GM23338 (cell line): ENCODE results near the gene SNAPC2. TPM values are rescaled to one million over a fixed set of nuclear protein-coding genes. Genes with fewer than 3 reads are reported as not detected.
A peak's percentile ranks its signal among the peaks of the same experiment; 100 is the strongest.

ENCODE experiments used
- ATAC-seq: fragments of 200-7000 bp; cut with Tn5 transposase; 3 replicates; pipeline ENCODE4 v1.9.1; 2020
- DNase-seq: peaks from one replicate; pipeline ENCODE4 v3.0.0-alpha.2; 2015; ENCODE audit warnings: low spot score
- H2AFZ ChIP-seq: fragments of 200-600 bp; sonication (generic); 2 replicates; pipeline ENCODE4 v1.8.0; 2016; ENCODE audit warnings: antibody characterized with exemption, mild to moderate bottlenecking, moderate library complexity
- H3F3A ChIP-seq: fragments of 200-600 bp; sonication (generic); replicated peaks from 2 replicates; pipeline ENCODE4 v1.8.0; 2017; ENCODE audit warnings: antibody characterized with exemption, mixed run types, low read depth
- H3K27ac ChIP-seq: fragments of 200-600 bp; sonication (generic); 2 replicates; pipeline ENCODE4 v1.6.1; 2016; ENCODE audit warnings: low read depth
- H3K27me3 ChIP-seq: fragments of 200-600 bp; sonication (generic); 2 replicates; pipeline ENCODE4 v1.8.0; 2016; ENCODE audit warnings: mild to moderate bottlenecking, mixed run types, moderate library complexity; ENCODE audit not compliant: insufficient read depth
- H3K36me3 ChIP-seq: fragments of 200-600 bp; sonication (generic); 2 replicates; pipeline ENCODE4 v1.8.0; 2016; ENCODE audit warnings: mild to moderate bottlenecking; ENCODE audit not compliant: insufficient read depth
- H3K4me1 ChIP-seq: fragments of 200-600 bp; sonication (generic); 2 replicates; pipeline ENCODE4 v1.8.0; 2016; ENCODE audit warnings: mild to moderate bottlenecking, moderate library complexity; ENCODE audit not compliant: insufficient read depth
- H3K4me2 ChIP-seq: fragments of 200-600 bp; sonication (generic); 2 replicates; pipeline ENCODE4 v1.7.1; 2017; ENCODE audit warnings: mixed run types
- H3K4me3 ChIP-seq: fragments of 200-600 bp; sonication (generic); 2 replicates; pipeline ENCODE4 v1.6.1; 2016; ENCODE audit warnings: mixed run types
- H3K79me2 ChIP-seq: fragments of 200-600 bp; sonication (generic); replicated peaks from 2 replicates; pipeline ENCODE4 v1.8.0; 2017; ENCODE audit warnings: mild to moderate bottlenecking; ENCODE audit not compliant: insufficient read depth
- H3K9me2 ChIP-seq: fragments of 200-600 bp; sonication (generic); 2 replicates; pipeline ENCODE4 v1.8.0; 2017; ENCODE audit not compliant: insufficient read depth
- H4K20me1 ChIP-seq: fragments of 200-600 bp; sonication (generic); replicated peaks from 2 replicates; pipeline ENCODE4 v1.8.0; 2017; ENCODE audit warnings: mild to moderate bottlenecking; ENCODE audit not compliant: insufficient read depth
- H3K27ac Mint-ChIP-seq: 2 replicates; pipeline ENCODE4 v1.8.0; 2020; ENCODE audit warnings: inconsistent platforms, mild to moderate bottlenecking, moderate library complexity, mixed read lengths
- H3K27me3 Mint-ChIP-seq: 3 replicates; pipeline ENCODE4 v1.8.0; 2022; ENCODE audit warnings: low read depth, mild to moderate bottlenecking, moderate library complexity, mixed read lengths, inconsistent platforms; ENCODE audit not compliant: insufficient read depth, poor library complexity
- H3K36me3 Mint-ChIP-seq: 3 replicates; pipeline ENCODE4 v1.8.0; 2021; ENCODE audit warnings: low read depth, mild to moderate bottlenecking, inconsistent platforms, moderate library complexity, mixed read lengths
- H3K4me1 Mint-ChIP-seq: 3 replicates; pipeline ENCODE4 v1.8.0; 2020; ENCODE audit warnings: mild to moderate bottlenecking, inconsistent platforms, mixed read lengths
- H3K4me3 Mint-ChIP-seq: 3 replicates; pipeline ENCODE4 v1.8.0; 2021; ENCODE audit warnings: moderate library complexity, mild to moderate bottlenecking, inconsistent platforms, mixed read lengths
- H3K9me3 Mint-ChIP-seq: 3 replicates; pipeline ENCODE4 v1.8.0; 2020; ENCODE audit warnings: moderate library complexity, mild to moderate bottlenecking, inconsistent platforms, mixed read lengths
- CTCF ChIP-seq, 2 experiments: fragments of 200-600 bp in 1 of 2; sonication (generic) in 1 of 2; conservative IDR thresholded peaks; 2 replicates each; pipeline versions ENCODE4 v1.5.1 to v1.6.1; 2016 to 2017; ENCODE audit warnings: antibody characterized with exemption in 2 of 2, low read depth in 2 of 2, mild to moderate bottlenecking in 2 of 2, moderate library complexity in 1 of 2
- ETS1 ChIP-seq: IDR thresholded peaks from 2 replicates; pipeline ENCODE4 v1.6.1; 2016; ENCODE audit warnings: antibody characterized with exemption
- EZH2 ChIP-seq: fragments of 200-600 bp; sonication (generic); IDR thresholded peaks from one replicate; pipeline ENCODE4 v1.8.0; 2017; ENCODE audit warnings: antibody characterized with exemption, mild to moderate bottlenecking, low read depth; ENCODE audit not compliant: unreplicated experiment
- NANOG ChIP-seq: IDR thresholded peaks from 2 replicates; pipeline ENCODE4 v1.6.1; 2016; ENCODE audit warnings: antibody characterized with exemption, borderline replicate concordance
- POLR2AphosphoS5 ChIP-seq: IDR thresholded peaks from 2 replicates; pipeline ENCODE4 v1.6.1; 2016; ENCODE audit warnings: antibody characterized with exemption, low read depth
- ZNF114 ChIP-seq: fragments of 250-450 bp; sonication (Bioruptor Pico); IDR thresholded peaks from 2 replicates; pipeline ENCODE4 v1.5.0; 2020; ENCODE audit warnings: mild to moderate bottlenecking, moderate library complexity
- ZNF331 ChIP-seq: fragments of 250-450 bp; sonication (Bioruptor Pico); IDR thresholded peaks from 2 replicates; pipeline ENCODE4 v1.5.0; 2020; ENCODE audit warnings: low read depth, mild to moderate bottlenecking, moderate library complexity
- polyA plus RNA-seq: library from polyadenylated mRNA; unstranded; fragments of >200 nt; fragmentation: Nextera tagmentation; extraction: Ambion mirVana; gene quantifications from 2 replicates; pipeline ENCODE4 v1.2.1, GENCODE V29; 2016
- total RNA-seq: library from RNA; depleted of rRNA; stranded (reverse); fragments of >200 nt; shearing (Covaris generic); gene quantifications from 2 replicates; pipeline ENCODE4 v1.2.3, GENCODE V29; 2014
- TF ChIP-seq, protein P1 (sequence below): IDR thresholded peaks from one replicate; pipeline ENCODE4 v1.6.1; 2018; ENCODE audit warnings: antibody characterized with exemption; ENCODE audit not compliant: unreplicated experiment

Gene SNAPC2
- total and polyA plus RNA-seq, 2 experiments from 2014 or later: 17.1 to 25.1 TPM

DNA sequence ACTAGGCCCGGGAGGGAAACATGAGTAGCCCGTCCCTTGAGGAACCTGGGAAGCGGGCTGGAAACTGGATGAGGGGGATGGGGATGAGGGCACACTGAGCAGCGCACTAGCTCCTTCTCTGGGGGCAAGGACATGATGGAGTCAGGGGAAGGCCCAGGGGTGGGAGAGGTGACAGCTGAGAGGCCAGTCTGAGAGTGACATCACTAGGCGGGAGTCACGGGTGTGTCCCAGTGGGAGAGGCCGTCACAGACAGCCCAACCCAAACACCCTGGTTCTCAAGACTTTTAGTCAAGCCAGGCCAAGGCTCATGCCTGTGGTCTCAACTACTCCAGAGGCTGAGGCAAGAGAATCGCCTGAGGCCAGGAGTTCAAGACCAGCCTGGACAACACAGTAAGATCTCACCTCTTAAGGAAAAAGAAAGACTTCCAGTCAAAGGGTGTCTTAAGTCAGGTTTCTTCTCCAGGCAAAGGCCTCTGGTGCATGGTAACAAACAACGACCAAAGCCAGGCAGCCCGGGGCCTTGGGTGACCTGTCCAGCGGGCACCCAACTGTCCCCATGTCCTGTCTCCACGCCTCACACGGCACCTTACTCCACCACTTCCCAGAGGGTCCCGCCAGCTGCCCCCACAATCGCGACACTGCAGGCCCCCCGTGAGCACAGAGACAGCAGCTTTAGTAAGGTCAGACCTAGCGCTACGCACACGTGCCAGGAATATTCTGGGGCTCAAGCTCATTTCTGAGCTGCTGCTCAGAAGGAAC is 48.8 kb downstream of the SNAPC2 start:
- no peak overlapping the region for H3K4me3 ChIP-seq
- peaks cover 49% of the 10 kb centered on the region for H3F3A ChIP-seq
- peak overlapping the region; percentile 27 for H3K27ac ChIP-seq
- DNase-seq (no peak), ATAC-seq (no peak)
- peak overlapping the region; percentile 42 for H3K27ac Mint-ChIP-seq
- peaks cover 23% of the 10 kb centered on the region for H3K27me3 Mint-ChIP-seq
- peaks cover 37% of the 10 kb centered on the region; the same call in 1 of the 2 replicates for H4K20me1 ChIP-seq
- no peaks in the 10 kb centered on the region; the same call in 1 of the 2 replicates for H3K79me2 ChIP-seq
- peaks cover 70% of the 10 kb centered on the region for H3K36me3 Mint-ChIP-seq
- no peaks in the 10 kb centered on the region for H3K9me3 Mint-ChIP-seq
- no peak for TF ChIP-seq POLR2AphosphoS5
- TF ChIP-seq EZH2: no peak
- TF ChIP-seq ZNF331 (CRISPR knock-in tag): no peak
- TF ChIP-seq ETS1: no peak
- TF ChIP-seq CTCF (conservative IDR thresholded peaks at IDR 0.05; ENCODE audit: low read depth in 2 of 2): no peak
- TF ChIP-seq, protein P1, sequence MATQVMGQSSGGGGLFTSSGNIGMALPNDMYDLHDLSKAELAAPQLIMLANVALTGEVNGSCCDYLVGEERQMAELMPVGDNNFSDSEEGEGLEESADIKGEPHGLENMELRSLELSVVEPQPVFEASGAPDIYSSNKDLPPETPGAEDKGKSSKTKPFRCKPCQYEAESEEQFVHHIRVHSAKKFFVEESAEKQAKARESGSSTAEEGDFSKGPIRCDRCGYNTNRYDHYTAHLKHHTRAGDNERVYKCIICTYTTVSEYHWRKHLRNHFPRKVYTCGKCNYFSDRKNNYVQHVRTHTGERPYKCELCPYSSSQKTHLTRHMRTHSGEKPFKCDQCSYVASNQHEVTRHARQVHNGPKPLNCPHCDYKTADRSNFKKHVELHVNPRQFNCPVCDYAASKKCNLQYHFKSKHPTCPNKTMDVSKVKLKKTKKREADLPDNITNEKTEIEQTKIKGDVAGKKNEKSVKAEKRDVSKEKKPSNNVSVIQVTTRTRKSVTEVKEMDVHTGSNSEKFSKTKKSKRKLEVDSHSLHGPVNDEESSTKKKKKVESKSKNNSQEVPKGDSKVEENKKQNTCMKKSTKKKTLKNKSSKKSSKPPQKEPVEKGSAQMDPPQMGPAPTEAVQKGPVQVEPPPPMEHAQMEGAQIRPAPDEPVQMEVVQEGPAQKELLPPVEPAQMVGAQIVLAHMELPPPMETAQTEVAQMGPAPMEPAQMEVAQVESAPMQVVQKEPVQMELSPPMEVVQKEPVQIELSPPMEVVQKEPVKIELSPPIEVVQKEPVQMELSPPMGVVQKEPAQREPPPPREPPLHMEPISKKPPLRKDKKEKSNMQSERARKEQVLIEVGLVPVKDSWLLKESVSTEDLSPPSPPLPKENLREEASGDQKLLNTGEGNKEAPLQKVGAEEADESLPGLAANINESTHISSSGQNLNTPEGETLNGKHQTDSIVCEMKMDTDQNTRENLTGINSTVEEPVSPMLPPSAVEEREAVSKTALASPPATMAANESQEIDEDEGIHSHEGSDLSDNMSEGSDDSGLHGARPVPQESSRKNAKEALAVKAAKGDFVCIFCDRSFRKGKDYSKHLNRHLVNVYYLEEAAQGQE: no peak
- TF ChIP-seq NANOG: no peak
- TF ChIP-seq ZNF114 (CRISPR knock-in tag): no peak
- peak overlapping the region; percentile 29 for H3K4me2 ChIP-seq
- no peaks in the 10 kb centered on the region for H3K27me3 ChIP-seq
- peaks cover 23% of the 10 kb centered on the region for H3K4me1 Mint-ChIP-seq
- H3K4me3 Mint-ChIP-seq: no peak overlapping the region; the same call in 2 of the 3 replicates
- no peak overlapping the region for H2AFZ ChIP-seq
- peaks cover 35% of the 10 kb centered on the region for H3K36me3 ChIP-seq
- H3K4me1 ChIP-seq: peaks cover 15% of the 10 kb centered on the region
- H3K9me2 ChIP-seq: no peaks in the 10 kb centered on the region
